ENCODE results near the gene SND1.

The SND1 gene

DNA sequence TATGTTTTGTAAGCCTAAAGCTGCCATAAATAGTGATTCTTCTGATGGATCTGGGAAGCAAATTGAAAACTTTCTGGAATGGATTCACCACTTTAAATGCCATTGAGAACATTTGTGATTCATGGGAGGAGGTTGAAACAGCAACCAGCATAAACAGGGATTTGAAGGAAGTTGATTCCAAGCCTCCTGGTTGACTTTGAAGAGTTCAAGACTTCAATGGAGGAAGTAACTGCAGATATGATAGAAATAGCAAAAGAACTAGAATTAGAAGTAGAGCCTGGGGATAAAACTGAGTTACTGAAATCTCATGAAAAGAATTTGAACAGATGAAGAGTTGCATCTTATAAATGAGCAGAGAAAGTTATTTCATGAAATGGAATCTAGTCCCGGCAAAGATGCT lies 280.1 kb downstream of the SND1 start:
- H3K27me3 ChIP-seq (ENCODE audit: control insufficient read depth in 1 of 2, insufficient read depth in 2 of 2, low read length in 2 of 2) = no peaks in the 10 kb centered on the region
- peaks cover 13 to 18% of the 10 kb centered on the region in 2 donors for H3K4me1 ChIP-seq (ENCODE audit: control insufficient read depth in 1 of 2, insufficient read depth in 2 of 2, low read length in 2 of 2)
- H3K4me3 ChIP-seq (ENCODE audit: low read depth in 1 of 2, low read length in 2 of 2) = no peak overlapping the region
- no peak overlapping the region for H3K27ac ChIP-seq (ENCODE audit: low read depth, low read length)
- no peaks in the 10 kb centered on the region for H3K9me3 ChIP-seq (ENCODE audit: control insufficient read depth in 1 of 2, low read length in 2 of 2)
- H3K36me3 ChIP-seq (ENCODE audit: control insufficient read depth in 1 of 2, insufficient read depth in 2 of 2, low read length in 2 of 2) = peaks cover 0 to 27% of the 10 kb centered on the region in 2 donors
- H3K9ac ChIP-seq (ENCODE audit: low read depth in 1 of 2, low read length in 2 of 2) = no peak overlapping the region

DNA sequence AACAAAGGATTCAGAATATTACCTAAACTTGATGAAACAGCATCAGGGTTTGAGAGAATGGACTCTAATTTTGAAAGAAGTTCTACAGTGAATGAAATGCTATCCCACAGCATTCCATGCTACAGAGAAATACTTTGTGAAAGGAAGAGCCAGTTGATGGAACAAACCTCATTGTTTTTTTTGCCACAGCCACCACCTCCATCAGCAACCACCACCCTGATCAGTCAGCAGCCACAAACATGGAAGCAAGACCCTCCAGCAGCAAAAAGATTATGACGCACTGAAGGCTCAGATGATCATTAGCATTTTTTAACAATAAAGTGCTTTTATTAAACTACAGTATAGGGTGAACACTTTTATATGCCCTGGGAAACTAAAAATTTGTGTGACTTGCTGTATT lies 280.5 kb downstream of the SND1 start:
- Histone ChIP-seq H3K27ac (ENCODE audit: low read depth, low read length) (no peak overlapping the region), H3K9me3 (ENCODE audit: control insufficient read depth in 1 of 2, low read length in 2 of 2) (no peaks in the 10 kb centered on the region), H3K27me3 (ENCODE audit: control insufficient read depth in 1 of 2, insufficient read depth in 2 of 2, low read length in 2 of 2) (no peaks in the 10 kb centered on the region), H3K36me3 (ENCODE audit: control insufficient read depth in 1 of 2, insufficient read depth in 2 of 2, low read length in 2 of 2) (peaks cover 0 to 27% of the 10 kb centered on the region in 2 donors), H3K9ac (ENCODE audit: low read depth in 1 of 2, low read length in 2 of 2) (no peak overlapping the region), H3K4me3 (ENCODE audit: low read depth in 1 of 2, low read length in 2 of 2) (no peak overlapping the region), H3K4me1 (ENCODE audit: control insufficient read depth in 1 of 2, insufficient read depth in 2 of 2, low read length in 2 of 2) (peaks cover 9 to 14% of the 10 kb centered on the region in 2 donors)

DNA sequence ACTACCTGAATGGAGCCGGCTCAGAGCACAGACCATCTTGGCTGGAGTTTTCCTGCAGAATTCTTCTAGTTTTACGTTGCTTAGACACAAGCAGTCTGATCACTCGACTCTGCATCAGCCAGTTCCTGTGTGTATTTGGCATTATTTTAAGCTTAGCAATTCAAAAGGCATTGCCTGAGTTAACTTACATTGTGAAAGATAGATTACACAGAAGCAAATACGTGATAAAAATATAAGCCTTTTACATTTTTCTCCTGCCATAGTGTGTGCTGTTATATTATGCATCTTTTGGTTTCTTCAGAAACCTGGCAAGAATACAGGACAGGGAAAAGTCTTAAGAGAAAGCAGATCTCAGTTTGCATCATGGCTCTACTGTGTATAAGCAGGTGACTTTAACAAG lies 281.2 kb downstream of the SND1 start:
- Histone ChIP-seq H3K4me3 (ENCODE audit: low read depth in 1 of 2, low read length in 2 of 2) (no peak overlapping the region), H3K27me3 (ENCODE audit: control insufficient read depth in 1 of 2, insufficient read depth in 2 of 2, low read length in 2 of 2) (no peaks in the 10 kb centered on the region), H3K4me1 (ENCODE audit: control insufficient read depth in 1 of 2, insufficient read depth in 2 of 2, low read length in 2 of 2) (peaks cover 7 to 8% of the 10 kb centered on the region in 2 donors), H3K9ac (ENCODE audit: low read depth in 1 of 2, low read length in 2 of 2) (no peak overlapping the region), H3K36me3 (ENCODE audit: control insufficient read depth in 1 of 2, insufficient read depth in 2 of 2, low read length in 2 of 2) (peaks cover 0 to 27% of the 10 kb centered on the region in 2 donors), H3K27ac (ENCODE audit: low read depth, low read length) (no peak overlapping the region), H3K9me3 (ENCODE audit: control insufficient read depth in 1 of 2, low read length in 2 of 2) (no peaks in the 10 kb centered on the region)

DNA sequence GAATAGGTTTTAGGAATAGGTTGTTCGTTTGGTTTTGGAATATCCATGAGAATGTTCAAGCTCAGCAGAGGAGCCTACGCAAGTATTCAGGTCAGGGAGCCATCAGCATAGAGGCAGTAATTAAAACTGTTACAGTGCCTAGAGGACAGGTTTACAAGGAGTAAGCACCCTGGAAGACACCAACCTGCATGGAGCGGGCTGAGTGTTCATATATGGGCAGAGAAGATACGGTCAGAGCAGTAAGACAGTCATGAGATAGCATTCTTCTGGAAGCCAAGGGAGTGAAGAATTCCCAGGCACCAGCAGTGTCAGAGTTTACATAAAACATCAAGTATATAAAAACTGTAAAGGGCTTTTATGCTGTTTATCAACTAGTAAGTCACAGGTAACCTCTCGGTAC lies 282.7 kb downstream of the SND1 start:
- peaks cover 7% of the 10 kb centered on the region in 2 donors for H3K4me1 ChIP-seq (ENCODE audit: control insufficient read depth in 1 of 2, insufficient read depth in 2 of 2, low read length in 2 of 2)
- H3K9ac ChIP-seq (ENCODE audit: low read depth in 1 of 2, low read length in 2 of 2) = no peak overlapping the region
- H3K27me3 ChIP-seq (ENCODE audit: control insufficient read depth in 1 of 2, insufficient read depth in 2 of 2, low read length in 2 of 2) = no peaks in the 10 kb centered on the region
- H3K9me3 ChIP-seq (ENCODE audit: control insufficient read depth in 1 of 2, low read length in 2 of 2) = no peaks in the 10 kb centered on the region
- peaks cover 0 to 31% of the 10 kb centered on the region in 2 donors for H3K36me3 ChIP-seq (ENCODE audit: control insufficient read depth in 1 of 2, insufficient read depth in 2 of 2, low read length in 2 of 2)
- no peak overlapping the region for H3K27ac ChIP-seq (ENCODE audit: low read depth, low read length)
- H3K4me3 ChIP-seq (ENCODE audit: low read depth in 1 of 2, low read length in 2 of 2) = no peak overlapping the region

DNA sequence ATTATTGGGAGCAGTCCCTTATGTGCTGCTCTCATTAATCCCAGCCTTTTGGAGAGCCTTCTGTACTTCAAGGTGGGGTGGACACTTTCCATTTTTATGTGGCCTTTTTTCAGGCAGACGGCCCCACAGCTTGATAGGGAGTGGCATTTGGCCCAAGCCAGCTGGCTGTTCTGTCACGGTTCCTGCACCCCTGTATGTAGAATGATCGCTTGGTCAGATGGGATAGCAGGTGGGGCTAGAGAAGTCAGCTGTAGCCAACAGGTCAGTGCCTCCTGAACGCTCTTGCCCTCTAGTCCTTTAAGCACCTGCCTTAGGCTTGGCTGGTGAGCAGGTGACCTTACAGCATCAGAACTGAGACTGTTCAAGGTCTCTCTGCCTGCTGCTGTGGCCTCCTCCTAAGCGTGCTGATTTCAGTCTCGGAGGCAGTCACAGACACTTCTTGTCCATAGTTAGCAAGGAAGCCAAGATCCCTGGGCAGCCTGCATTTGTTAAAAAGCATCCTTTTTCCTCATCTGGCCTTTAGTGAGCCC lies 283.9 kb downstream of the SND1 start:
- H3K36me3 ChIP-seq (ENCODE audit: control insufficient read depth in 1 of 2, insufficient read depth in 2 of 2, low read length in 2 of 2) = peaks cover 0 to 30% of the 10 kb centered on the region in 2 donors

DNA sequence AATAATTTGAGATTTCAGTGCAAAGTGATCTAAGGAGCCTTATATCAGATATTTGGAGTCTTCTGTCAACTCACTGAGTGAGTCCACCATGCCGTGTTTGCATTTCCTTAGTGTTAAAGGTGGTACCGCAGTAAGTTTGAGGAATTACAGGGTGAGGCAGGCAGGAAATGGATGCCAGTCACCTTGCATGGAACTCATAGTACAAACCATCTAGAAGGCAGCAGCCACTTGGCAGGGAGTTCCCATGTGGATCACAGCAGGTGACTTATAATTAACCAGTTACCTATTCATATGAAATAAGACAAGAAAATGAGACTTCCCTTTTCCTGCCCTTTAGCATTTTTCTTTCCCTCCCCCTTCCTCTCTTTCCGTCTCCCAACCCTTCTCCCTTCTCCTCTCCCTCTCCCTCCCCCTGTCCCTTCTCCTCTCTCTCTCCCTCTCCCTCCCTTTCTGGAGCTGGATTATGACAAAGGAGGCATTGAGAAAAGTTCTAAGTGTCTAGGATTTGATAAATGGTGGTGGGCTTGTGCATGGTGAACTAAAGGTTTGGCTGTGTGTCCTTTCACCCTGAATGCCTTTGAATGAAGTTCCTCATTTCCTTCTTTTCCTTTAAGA lies 285.2 kb downstream of the SND1 start:
- H3K4me1 ChIP-seq (ENCODE audit: control insufficient read depth in 1 of 2, insufficient read depth in 2 of 2, low read length in 2 of 2) = no peaks in the 10 kb centered on the region
- H3K9me3 ChIP-seq (ENCODE audit: control insufficient read depth in 1 of 2, low read length in 2 of 2) = no peaks in the 10 kb centered on the region
- no peak overlapping the region for H3K4me3 ChIP-seq (ENCODE audit: low read depth in 1 of 2, low read length in 2 of 2)

More for the DNA sequence above, 283.9 kb downstream of the SND1 start:
- Histone ChIP-seq H3K9me3 (ENCODE audit: control insufficient read depth in 1 of 2, low read length in 2 of 2) (no peaks in the 10 kb centered on the region), H3K4me1 (ENCODE audit: control insufficient read depth in 1 of 2, insufficient read depth in 2 of 2, low read length in 2 of 2) (no peaks in the 10 kb centered on the region), H3K27me3 (ENCODE audit: control insufficient read depth in 1 of 2, insufficient read depth in 2 of 2, low read length in 2 of 2) (no peaks in the 10 kb centered on the region), H3K4me3 (ENCODE audit: low read depth in 1 of 2, low read length in 2 of 2) (no peak overlapping the region), H3K9ac (ENCODE audit: low read depth in 1 of 2, low read length in 2 of 2) (no peak overlapping the region), H3K27ac (ENCODE audit: low read depth, low read length) (no peak overlapping the region)

DNA sequence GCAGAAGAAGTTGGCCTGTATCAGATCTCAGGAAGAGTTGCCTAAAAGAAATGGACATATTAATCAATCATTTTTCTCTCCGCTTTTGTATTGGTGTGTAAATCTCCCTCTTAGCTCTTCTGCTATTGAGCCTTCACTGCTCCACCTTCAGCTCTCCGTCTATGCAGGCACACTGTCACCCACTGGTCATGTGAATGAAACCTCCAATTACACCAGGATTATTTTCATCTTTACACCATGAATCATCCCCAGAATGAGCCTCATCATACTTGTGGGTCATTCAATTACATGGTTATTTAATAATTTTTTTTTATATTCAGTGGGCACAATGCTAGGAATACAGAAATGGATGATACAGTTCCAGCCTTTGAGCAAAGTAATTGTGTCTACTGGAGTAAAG lies 286.6 kb downstream of the SND1 start:
- Histone ChIP-seq H3K4me3 (ENCODE audit: low read depth in 1 of 2, low read length in 2 of 2) (no peak overlapping the region), H3K27ac (ENCODE audit: low read depth, low read length) (no peak overlapping the region), H3K9ac (ENCODE audit: low read depth in 1 of 2, low read length in 2 of 2) (no peak overlapping the region), H3K27me3 (ENCODE audit: control insufficient read depth in 1 of 2, insufficient read depth in 2 of 2, low read length in 2 of 2) (no peaks in the 10 kb centered on the region), H3K4me1 (ENCODE audit: control insufficient read depth in 1 of 2, insufficient read depth in 2 of 2, low read length in 2 of 2) (no peaks in the 10 kb centered on the region), H3K36me3 (ENCODE audit: control insufficient read depth in 1 of 2, insufficient read depth in 2 of 2, low read length in 2 of 2) (peaks cover 0 to 22% of the 10 kb centered on the region in 2 donors), H3K9me3 (ENCODE audit: control insufficient read depth in 1 of 2, low read length in 2 of 2) (no peaks in the 10 kb centered on the region)

More for the DNA sequence above, 285.2 kb downstream of the SND1 start:
- Histone ChIP-seq H3K27ac (ENCODE audit: low read depth, low read length) (no peak overlapping the region), H3K9ac (ENCODE audit: low read depth in 1 of 2, low read length in 2 of 2) (no peak overlapping the region), H3K36me3 (ENCODE audit: control insufficient read depth in 1 of 2, insufficient read depth in 2 of 2, low read length in 2 of 2) (peaks cover 0 to 27% of the 10 kb centered on the region in 2 donors), H3K27me3 (ENCODE audit: control insufficient read depth in 1 of 2, insufficient read depth in 2 of 2, low read length in 2 of 2) (no peaks in the 10 kb centered on the region)

DNA sequence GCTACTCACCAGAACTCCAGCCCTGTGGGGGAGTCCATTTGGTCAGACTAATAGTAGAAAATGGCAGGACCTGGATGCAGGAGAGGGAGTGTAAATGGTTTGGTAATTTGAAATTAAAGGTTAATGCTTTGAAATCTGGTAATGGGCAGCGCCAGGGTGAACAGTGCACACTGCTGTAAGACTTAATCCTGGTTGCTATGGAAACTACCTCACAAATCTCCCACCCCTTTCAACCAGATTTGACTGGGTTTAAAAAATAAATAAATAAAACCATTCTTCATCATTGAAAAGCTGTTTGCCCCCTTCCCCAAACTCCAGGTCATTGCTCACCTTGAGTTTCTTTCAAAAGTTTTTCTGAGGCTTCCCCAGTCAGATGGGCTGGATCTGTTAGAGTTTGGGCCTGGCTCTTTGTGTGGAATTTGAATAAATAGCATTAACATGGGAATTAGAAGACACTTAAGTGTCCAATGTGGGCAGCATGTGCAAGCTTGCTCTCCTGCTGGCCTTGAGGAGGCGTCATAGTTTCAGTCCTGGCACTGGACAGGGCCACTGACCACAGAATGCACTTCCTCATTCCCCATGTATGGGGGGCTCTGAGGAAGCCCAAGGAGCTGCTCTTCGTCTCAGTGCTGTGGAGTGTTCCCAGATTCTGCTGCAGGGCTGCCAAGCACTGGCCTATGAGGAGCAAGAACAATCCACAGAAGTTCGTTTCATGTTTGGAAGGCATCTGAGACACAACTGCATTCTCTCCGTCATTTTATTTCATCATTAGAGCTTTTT lies 288.6 kb downstream of the SND1 start:
- H3K4me3 ChIP-seq (ENCODE audit: low read depth in 1 of 2, low read length in 2 of 2) = no peak overlapping the region
- no peaks in the 10 kb centered on the region for H3K4me1 ChIP-seq (ENCODE audit: control insufficient read depth in 1 of 2, insufficient read depth in 2 of 2, low read length in 2 of 2)
- H3K36me3 ChIP-seq (ENCODE audit: control insufficient read depth in 1 of 2, insufficient read depth in 2 of 2, low read length in 2 of 2) = peaks cover 0 to 21% of the 10 kb centered on the region in 2 donors
- no peak overlapping the region for H3K9ac ChIP-seq (ENCODE audit: low read depth in 1 of 2, low read length in 2 of 2)
- no peaks in the 10 kb centered on the region for H3K9me3 ChIP-seq (ENCODE audit: control insufficient read depth in 1 of 2, low read length in 2 of 2)
- no peaks in the 10 kb centered on the region for H3K27me3 ChIP-seq (ENCODE audit: control insufficient read depth in 1 of 2, insufficient read depth in 2 of 2, low read length in 2 of 2)
- no peak overlapping the region for H3K27ac ChIP-seq (ENCODE audit: low read depth, low read length)

DNA sequence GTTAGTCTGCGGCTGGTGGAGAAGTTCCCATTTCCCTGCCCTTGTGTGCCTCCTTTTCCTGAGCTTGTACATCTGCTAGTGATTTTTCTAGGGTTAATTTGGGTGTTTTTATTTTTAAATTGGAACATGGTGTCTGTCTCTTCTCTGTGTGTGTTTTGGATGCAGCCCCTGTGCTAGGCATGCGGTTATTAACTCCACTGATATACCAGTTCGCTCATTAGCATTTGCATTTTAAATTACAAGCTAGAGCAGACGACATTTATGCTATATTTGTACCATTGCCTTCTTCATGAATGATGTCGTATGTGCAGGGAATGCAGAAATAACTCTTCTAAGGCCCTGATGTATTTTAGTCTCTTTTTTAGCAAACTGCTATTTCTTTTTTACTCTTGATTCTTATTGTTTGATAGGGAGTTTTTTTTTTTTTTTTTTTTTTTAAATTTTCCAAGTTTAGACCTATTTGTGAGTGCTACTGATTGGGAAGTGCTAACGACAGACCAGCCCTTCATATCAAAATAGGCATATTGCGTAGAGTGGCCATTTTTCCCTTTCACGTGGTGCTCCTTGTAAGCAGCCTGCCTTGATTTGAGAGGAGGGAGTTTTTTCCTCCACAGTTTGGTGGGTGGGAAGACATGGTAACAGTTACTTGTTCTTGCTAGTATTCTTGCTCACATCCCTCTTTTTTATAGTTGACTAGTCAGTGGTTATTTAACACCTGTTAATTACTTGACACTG lies 289.6 kb downstream of the SND1 start:
- peaks cover 0 to 7% of the 10 kb centered on the region in 2 donors for H3K4me1 ChIP-seq (ENCODE audit: control insufficient read depth in 1 of 2, insufficient read depth in 2 of 2, low read length in 2 of 2)
- no peaks in the 10 kb centered on the region for H3K27me3 ChIP-seq (ENCODE audit: control insufficient read depth in 1 of 2, insufficient read depth in 2 of 2, low read length in 2 of 2)
- H3K36me3 ChIP-seq (ENCODE audit: control insufficient read depth in 1 of 2, insufficient read depth in 2 of 2, low read length in 2 of 2) = peaks cover 0 to 21% of the 10 kb centered on the region in 2 donors
- no peak overlapping the region for H3K9ac ChIP-seq (ENCODE audit: low read depth in 1 of 2, low read length in 2 of 2)
- no peak overlapping the region for H3K27ac ChIP-seq (ENCODE audit: low read depth, low read length)
- no peaks in the 10 kb centered on the region for H3K9me3 ChIP-seq (ENCODE audit: control insufficient read depth in 1 of 2, low read length in 2 of 2)
- no peak overlapping the region for H3K4me3 ChIP-seq (ENCODE audit: low read depth in 1 of 2, low read length in 2 of 2)

All from duodenal mucosa (tissue), 2 donors.